ENCODE data around the gene PLD5.
"Not testable (repeated sequence)": the region's sequence is repeated elsewhere in the genome, so short reads cannot be mapped to it uniquely, and the experiment has no call there.

DNA sequence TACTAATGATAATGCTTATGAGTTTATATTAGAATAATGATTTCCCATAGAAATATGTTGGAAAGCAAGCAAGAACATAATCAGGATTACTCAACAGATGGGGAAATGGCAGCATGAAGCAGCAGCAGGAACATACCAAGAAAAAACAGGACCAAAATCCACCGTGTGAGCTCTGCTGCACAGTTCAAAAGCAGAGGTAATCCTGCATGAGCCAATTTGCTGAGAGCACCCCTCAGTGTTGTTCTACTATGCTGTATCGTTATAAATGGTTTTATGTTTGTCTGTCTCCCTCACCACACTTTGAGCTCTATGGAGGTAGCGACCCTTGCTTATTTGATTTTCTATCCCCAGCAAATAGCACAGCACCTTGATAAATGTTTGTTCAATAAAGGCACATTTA, 246.1 kb downstream of the PLD5 start:
- TF ChIP-seq, protein P1, sequence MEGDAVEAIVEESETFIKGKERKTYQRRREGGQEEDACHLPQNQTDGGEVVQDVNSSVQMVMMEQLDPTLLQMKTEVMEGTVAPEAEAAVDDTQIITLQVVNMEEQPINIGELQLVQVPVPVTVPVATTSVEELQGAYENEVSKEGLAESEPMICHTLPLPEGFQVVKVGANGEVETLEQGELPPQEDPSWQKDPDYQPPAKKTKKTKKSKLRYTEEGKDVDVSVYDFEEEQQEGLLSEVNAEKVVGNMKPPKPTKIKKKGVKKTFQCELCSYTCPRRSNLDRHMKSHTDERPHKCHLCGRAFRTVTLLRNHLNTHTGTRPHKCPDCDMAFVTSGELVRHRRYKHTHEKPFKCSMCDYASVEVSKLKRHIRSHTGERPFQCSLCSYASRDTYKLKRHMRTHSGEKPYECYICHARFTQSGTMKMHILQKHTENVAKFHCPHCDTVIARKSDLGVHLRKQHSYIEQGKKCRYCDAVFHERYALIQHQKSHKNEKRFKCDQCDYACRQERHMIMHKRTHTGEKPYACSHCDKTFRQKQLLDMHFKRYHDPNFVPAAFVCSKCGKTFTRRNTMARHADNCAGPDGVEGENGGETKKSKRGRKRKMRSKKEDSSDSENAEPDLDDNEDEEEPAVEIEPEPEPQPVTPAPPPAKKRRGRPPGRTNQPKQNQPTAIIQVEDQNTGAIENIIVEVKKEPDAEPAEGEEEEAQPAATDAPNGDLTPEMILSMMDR (IDR thresholded peaks at IDR 0.05; ENCODE audit: low read depth, low read length, poor library complexity, severe bottlenecking): not testable (repeated sequence)
- not testable (repeated sequence) for TF ChIP-seq EZH2phosphoT487 (IDR thresholded peaks at IDR 0.05; ENCODE audit: borderline replicate concordance, low read length)

Measured in DOHH2 (cell line).